ENCODE data around the gene IQGAP3. TPM values are rescaled to one million over a fixed set of nuclear protein-coding genes. Genes with fewer than 3 reads are reported as not detected.

IQGAP3 gene
- polyA plus RNA-seq, 3 donors = 0.03 to 0.24 TPM; not detected in 1

GRCh38 chr1:156493154-156493631 is 79.2 kb downstream of the IQGAP3 start:
- Histone ChIP-seq H2AFZ (ENCODE audit: insufficient read depth, low read depth, low read length, poor library complexity, severe bottlenecking) (no peak overlapping the region), H3K27ac (ENCODE audit: low read depth in 1 of 2, low read length in 2 of 2) (peak overlapping the region; percentile 77 to 98), H3K4me2 (replicated peaks; ENCODE audit: extremely low read depth, low read length, poor library complexity, severe bottlenecking) (peak overlapping the region; percentile 57), H3K9ac (ENCODE audit: insufficient read depth, low read length, poor library complexity, severe bottlenecking) (peak overlapping the region; percentile 30), H3K4me3 (replicated peaks in 1 of 3; ENCODE audit: low read depth in 2 of 3, low read length in 3 of 3) (peak overlapping the region in 1 of 3 experiments; percentile 60), H3K9me3 (replicated peaks in 1 of 2; ENCODE audit: control insufficient read depth in 1 of 2, insufficient read depth in 1 of 2, low read length in 2 of 2) (no peaks in the 10 kb centered on the region), H4K20me1 (ENCODE audit: insufficient read depth, low read length) (peaks cover 100% of the 10 kb centered on the region), H3K27me3 (ENCODE audit: control insufficient read depth in 2 of 2, insufficient read depth in 2 of 2, low read length in 2 of 2) (no peaks in the 10 kb centered on the region), H3K36me3 (replicated peaks in 1 of 2; ENCODE audit: control insufficient read depth in 1 of 2, insufficient read depth in 2 of 2, low read length in 2 of 2) (peaks cover 3 to 14% of the 10 kb centered on the region in 2 donors), H3K4me1 (ENCODE audit: control insufficient read depth in 1 of 2, insufficient read depth in 2 of 2, low read length in 2 of 2) (peaks cover 100% of the 10 kb centered on the region in 2 donors), H3K79me2 (ENCODE audit: insufficient read depth, low read length) (peaks cover 100% of the 10 kb centered on the region)
- WGBS (ENCODE audit: insufficient coverage) = 10% methylated on average over 8 of the region's 11 CpGs
- H3K27me3 Mint-ChIP-seq (ENCODE audit: low read depth in 3 of 3) = peaks cover 0 to 3% (median 0%) of the 10 kb centered on the region in 3 donors
- DNase-seq = no peak
- intact Hi-C loops (cut with micrococcal nuclease) = loop anchor here (5.0 to 10.0 kb wide), 3 partner anchors 34 to 79 kb away; partner anchors contain the start of gene IQGAP3 (in 1 of the 2)
- TF ChIP-seq CTCF (IDR thresholded peaks at IDR 0.05) = no peak
- peak overlapping the region; percentile 92 to 95 (median 94) for H3K27ac Mint-ChIP-seq
- peaks cover 100% of the 10 kb centered on the region for H3K4me1 Mint-ChIP-seq
- H3K36me3 Mint-ChIP-seq = peaks cover 35 to 47% of the 10 kb centered on the region in 2 donors
- H3K9me3 Mint-ChIP-seq = peaks cover 0 to 1% (median 0%) of the 10 kb centered on the region in 7 donors
- H3K4me3 Mint-ChIP-seq = peak overlapping the region; percentile 72 to 86

GRCh38 chr1:156492591-156493080 is 79.7 kb downstream of the IQGAP3 start:
- Histone ChIP-seq H3K9ac (ENCODE audit: insufficient read depth, low read length, poor library complexity, severe bottlenecking) (peak overlapping the region; percentile 30), H3K27me3 (ENCODE audit: control insufficient read depth in 2 of 2, insufficient read depth in 2 of 2, low read length in 2 of 2) (no peaks in the 10 kb centered on the region), H3K36me3 (replicated peaks in 1 of 2; ENCODE audit: control insufficient read depth in 1 of 2, insufficient read depth in 2 of 2, low read length in 2 of 2) (peaks cover 3 to 18% of the 10 kb centered on the region in 2 donors), H2AFZ (ENCODE audit: insufficient read depth, low read depth, low read length, poor library complexity, severe bottlenecking) (no peak overlapping the region), H3K79me2 (ENCODE audit: insufficient read depth, low read length) (peaks cover 100% of the 10 kb centered on the region), H3K4me1 (ENCODE audit: control insufficient read depth in 1 of 2, insufficient read depth in 2 of 2, low read length in 2 of 2) (peaks cover 100% of the 10 kb centered on the region in 2 donors), H3K9me3 (replicated peaks in 1 of 2; ENCODE audit: control insufficient read depth in 1 of 2, insufficient read depth in 1 of 2, low read length in 2 of 2) (no peaks in the 10 kb centered on the region), H4K20me1 (ENCODE audit: insufficient read depth, low read length) (peaks cover 100% of the 10 kb centered on the region), H3K4me2 (replicated peaks; ENCODE audit: extremely low read depth, low read length, poor library complexity, severe bottlenecking) (peak overlapping the region; percentile 57), H3K4me3 (replicated peaks in 1 of 3; ENCODE audit: low read depth in 2 of 3, low read length in 3 of 3) (peak overlapping the region in 1 of 3 experiments; percentile 60), H3K27ac (ENCODE audit: low read depth in 1 of 2, low read length in 2 of 2) (peak overlapping the region; percentile 77 to 98)
- TF ChIP-seq CTCF (IDR thresholded peaks at IDR 0.05) = no peak
- Mint-ChIP-seq H3K4me3 (peak overlapping the region; percentile 72 to 86), H3K27me3 (ENCODE audit: low read depth in 3 of 3) (peaks cover 0 to 3% (median 0%) of the 10 kb centered on the region in 3 donors), H3K9me3 (peaks cover 0 to 1% (median 0%) of the 10 kb centered on the region in 7 donors), H3K27ac (peak overlapping the region; percentile 92 to 95 (median 94)), H3K36me3 (peaks cover 35 to 47% of the 10 kb centered on the region in 2 donors), H3K4me1 (peaks cover 100% of the 10 kb centered on the region)
- DNase-seq = peak; percentile 47 to 76 (median 70)
- WGBS (ENCODE audit: insufficient coverage) = 0% methylated on average over 4 of the region's 7 CpGs
- intact Hi-C loops (cut with micrococcal nuclease) = loop anchor here (5.0 to 10.0 kb wide), 3 partner anchors 35 to 80 kb away; partner anchors contain the start of gene IQGAP3 (in 1 of the 2)
